B cell (primary cell): ENCODE measurements around the gene TCN1. TPM values are rescaled to one million over a fixed set of nuclear protein-coding genes. Genes with fewer than 3 reads are reported as not detected.
A peak's percentile ranks its signal among the peaks of the same experiment; 100 is the strongest.

Experiments used
- ATAC-seq: fragments of 200-7000 bp; cut with Tn5 transposase; one replicate; pipeline ENCODE4 v1.10.0; 2021; ENCODE audit warnings: low read depth, mild to moderate bottlenecking, moderate number of reproducible peaks, moderate library complexity
- CTCF ChIA-PET: fragments of 350-600 bp; sonication (Branson Sonifier 250); formaldehyde crosslinking; loops from one replicate; lab custom pipeline; 2021; ENCODE audit warnings: antibody characterized with exemption, inconsistent platforms; lab: Charles Lee
- POLR2A ChIA-PET: fragments of 350-600 bp; sonication (Branson Sonifier 250); formaldehyde crosslinking; loops from one replicate; lab custom pipeline; 2021; ENCODE audit warnings: antibody characterized with exemption; lab: Charles Lee
- DNase-seq: peaks from one replicate; pipeline ENCODE4 v3.0.0; 2013
- H2AFZ ChIP-seq: 2 replicates; pipeline ENCODE4 v1.6.1; 2012; ENCODE audit warnings: mild to moderate bottlenecking, low read depth, low read length; ENCODE audit not compliant: insufficient read depth, poor library complexity, severe bottlenecking
- H3K27ac ChIP-seq, 2 donors: 1 replicate in 1 of 2; 2 replicates in 1 of 2; pipeline ENCODE4 v1.5.1; 2012 to 2013; ENCODE audit warnings: low read length in 2 of 2, mild to moderate bottlenecking in 2 of 2, moderate library complexity in 1 of 2
- H3K27me3 ChIP-seq, 4 experiments: fragments of 200-600 bp in 1 of 4; sonication (generic) in 1 of 4; replicated peaks in 1 of 4; 1 replicate in 2 of 4; 2 replicates in 2 of 4; pipeline versions ENCODE4 v1.6.1 to v1.7.0; 2013 to 2016; ENCODE audit warnings: low read length in 3 of 4, mild to moderate bottlenecking in 2 of 4, mixed read lengths in 1 of 4, moderate library complexity in 1 of 4; ENCODE audit not compliant: insufficient read depth in 4 of 4, control insufficient read depth in 3 of 4; ENCODE audit errors: control extremely low read depth in 1 of 4
- H3K36me3 ChIP-seq, 2 experiments: replicated peaks in 1 of 2; 1 replicate in 1 of 2; 2 replicates in 1 of 2; pipeline versions ENCODE4 v1.6.1 to v1.7.1; 2013; ENCODE audit warnings: low read length in 1 of 2; ENCODE audit not compliant: insufficient read depth in 2 of 2, control insufficient read depth in 1 of 2; ENCODE audit errors: control extremely low read depth in 1 of 2, extremely low read depth in 1 of 2
- H3K4me1 ChIP-seq, 2 donors: fragments of 200-600 bp in 1 of 2; sonication (generic) in 1 of 2; 1 replicate in 1 of 2; 2 replicates in 1 of 2; pipeline versions ENCODE4 v1.5.1 to v1.6.1; 2013 to 2017; ENCODE audit warnings: low read length in 2 of 2; ENCODE audit not compliant: control insufficient read depth in 2 of 2, insufficient read depth in 2 of 2
- H3K4me2 ChIP-seq: replicated peaks from 2 replicates; pipeline ENCODE3; 2012; ENCODE audit warnings: mild to moderate bottlenecking, low read depth, low read length; ENCODE audit not compliant: poor library complexity, severe bottlenecking
- H3K4me3 ChIP-seq, 5 experiments: fragments of 200-600 bp in 1 of 5; sonication (generic) in 1 of 5; 1 replicate in 3 of 5; 2 replicates in 2 of 5; pipeline versions ENCODE4 v1.5.1 to v1.7.0; 2011 to 2016; ENCODE audit warnings: low read length in 4 of 5, mild to moderate bottlenecking in 4 of 5, low read depth in 2 of 5, control low read depth in 1 of 5, moderate library complexity in 1 of 5; ENCODE audit not compliant: insufficient read depth in 1 of 5; ENCODE audit errors: control extremely low read depth in 1 of 5, extremely low read depth in 1 of 5
- H3K79me2 ChIP-seq: fragments of 200-600 bp; sonication (generic); one replicate; pipeline ENCODE4 v1.6.0; 2016; ENCODE audit warnings: low read length; ENCODE audit not compliant: control insufficient read depth, insufficient read depth
- H3K9ac ChIP-seq: fragments of 200-600 bp; sonication (generic); 2 replicates; pipeline ENCODE4 v1.6.1; 2017; ENCODE audit warnings: mild to moderate bottlenecking, low read length, moderate library complexity
- H3K9me3 ChIP-seq, 3 donors: one replicate each; pipeline versions ENCODE4 v1.6.1 to v1.7.1; 2013; ENCODE audit warnings: low read length in 2 of 3; ENCODE audit not compliant: control insufficient read depth in 2 of 3, insufficient read depth in 1 of 3; ENCODE audit errors: control extremely low read depth in 1 of 3
- H4K20me1 ChIP-seq: 2 replicates; pipeline ENCODE4 v1.6.0; 2012; ENCODE audit warnings: mild to moderate bottlenecking, low read length; ENCODE audit not compliant: insufficient read depth, control insufficient read depth, poor library complexity, severe bottlenecking
- H3K27ac Mint-ChIP-seq: one replicate; pipeline ENCODE4 v1.8.0; 2021; ENCODE audit warnings: mixed read lengths
- H3K27me3 Mint-ChIP-seq: one replicate; pipeline ENCODE4 v1.8.0; 2021; ENCODE audit warnings: mixed read lengths
- H3K4me1 Mint-ChIP-seq: one replicate; pipeline ENCODE4 v1.8.0; 2021; ENCODE audit warnings: mixed read lengths
- H3K4me3 Mint-ChIP-seq: one replicate; pipeline ENCODE4 v1.8.0; 2021; ENCODE audit warnings: mixed read lengths
- H3K9me3 Mint-ChIP-seq: one replicate; pipeline ENCODE4 v1.8.0; 2022; ENCODE audit warnings: mixed read lengths; ENCODE audit not compliant: insufficient read depth
- EZH2 ChIP-seq: IDR thresholded peaks from 2 replicates; pipeline ENCODE4 v1.6.1; 2012; ENCODE audit warnings: borderline replicate concordance, low read depth, mild to moderate bottlenecking, moderate library complexity, low read length; ENCODE audit not compliant: insufficient read depth, poor library complexity, severe bottlenecking
- WGBS: methylation state at CpG from one replicate; pipeline ENCODE4 v1.1.5; 2013; ENCODE audit warnings: missing lambda C conversion rate; ENCODE audit not compliant: insufficient coverage; 5-methylcytosine and 5-hydroxymethylcytosine counted together
- intact Hi-C: fragments of 100-400 bp; cut with micrococcal nuclease; formaldehyde crosslinking; loops from one replicate; pipeline ENCODE4 v1.10.0; 2022
- polyA plus RNA-seq: library from polyadenylated mRNA; depleted of rRNA; stranded (reverse); fragments of >200 nt; gene quantifications from 2 replicates; pipeline ENCODE4 v1.2.3, GENCODE V29; 2012
- total RNA-seq, 2 donors: library from RNA; stranded (reverse); fragments of 120-200 nt in 1 of 2; gene quantifications; 1 replicate in 1 of 2; 2 replicates in 1 of 2; pipeline versions ENCODE4 v1.2.3 to v1.2.4, GENCODE V29; 2013 to 2022
- TF ChIP-seq, protein P1 (sequence below): fragments of 200-600 bp; IDR thresholded peaks from one replicate; pipeline ENCODE4 v1.8.0; 2022; ENCODE audit warnings: antibody characterized with exemption, mild to moderate bottlenecking

Gene TCN1
- total and polyA plus RNA-seq, 2 donors (not counting 1 experiment from before 2014, with no cell fraction given), result 0.15 TPM; not detected in 1

DNA sequence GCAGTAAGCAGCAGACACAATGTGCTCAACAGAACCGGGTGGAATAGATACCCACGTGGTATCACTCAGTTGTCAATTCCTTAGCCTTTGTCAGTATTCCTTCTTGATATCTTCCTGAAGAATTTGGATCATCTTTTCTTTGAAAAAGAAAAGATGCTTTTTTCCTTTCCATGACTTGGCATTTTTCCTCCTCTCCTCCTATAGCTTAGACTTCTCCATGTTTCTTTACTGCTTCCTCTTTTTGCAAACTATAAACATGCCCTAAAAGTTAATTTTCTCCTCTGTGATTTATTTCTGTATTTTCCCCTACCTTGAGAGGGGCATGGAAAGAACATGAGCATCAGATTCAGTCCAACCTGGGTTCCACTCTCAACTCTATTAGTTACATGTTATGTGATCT lies 32.7 kb downstream of the TCN1 start:
- Histone ChIP-seq H3K27me3 (no peaks in the 10 kb centered on the region), H3K9ac (no peak overlapping the region), H3K36me3 (no peaks in the 10 kb centered on the region), H3K4me3 (no peak overlapping the region), H2AFZ (no peak overlapping the region), H3K79me2 (no peaks in the 10 kb centered on the region), H3K9me3 (no peaks in the 10 kb centered on the region), H3K27ac (no peak overlapping the region), H3K4me1 (peaks cover 3 to 4% of the 10 kb centered on the region in 2 donors), H3K4me2 (no peak overlapping the region), H4K20me1 (no peaks in the 10 kb centered on the region)
- DNase-seq (no peak), ATAC-seq (no peak)
- POLR2A ChIA-PET, result no interaction called here
- WGBS, result no CpG with 5 or more reads among the region's 2 CpGs
- Mint-ChIP-seq H3K27ac (no peak overlapping the region), H3K4me3 (no peak overlapping the region), H3K4me1 (peaks cover 5% of the 10 kb centered on the region), H3K9me3 (no peaks in the 10 kb centered on the region), H3K27me3 (peaks cover 14% of the 10 kb centered on the region)
- intact Hi-C loops, result no loop called here
- no peak for TF ChIP-seq EZH2
- TF ChIP-seq, protein P1, sequence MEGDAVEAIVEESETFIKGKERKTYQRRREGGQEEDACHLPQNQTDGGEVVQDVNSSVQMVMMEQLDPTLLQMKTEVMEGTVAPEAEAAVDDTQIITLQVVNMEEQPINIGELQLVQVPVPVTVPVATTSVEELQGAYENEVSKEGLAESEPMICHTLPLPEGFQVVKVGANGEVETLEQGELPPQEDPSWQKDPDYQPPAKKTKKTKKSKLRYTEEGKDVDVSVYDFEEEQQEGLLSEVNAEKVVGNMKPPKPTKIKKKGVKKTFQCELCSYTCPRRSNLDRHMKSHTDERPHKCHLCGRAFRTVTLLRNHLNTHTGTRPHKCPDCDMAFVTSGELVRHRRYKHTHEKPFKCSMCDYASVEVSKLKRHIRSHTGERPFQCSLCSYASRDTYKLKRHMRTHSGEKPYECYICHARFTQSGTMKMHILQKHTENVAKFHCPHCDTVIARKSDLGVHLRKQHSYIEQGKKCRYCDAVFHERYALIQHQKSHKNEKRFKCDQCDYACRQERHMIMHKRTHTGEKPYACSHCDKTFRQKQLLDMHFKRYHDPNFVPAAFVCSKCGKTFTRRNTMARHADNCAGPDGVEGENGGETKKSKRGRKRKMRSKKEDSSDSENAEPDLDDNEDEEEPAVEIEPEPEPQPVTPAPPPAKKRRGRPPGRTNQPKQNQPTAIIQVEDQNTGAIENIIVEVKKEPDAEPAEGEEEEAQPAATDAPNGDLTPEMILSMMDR, result no peak
- CTCF ChIA-PET, result interaction anchor here (0.8 kb wide), 1 partner anchor 39 kb away, joined by 3 read pairs; no protein-coding TSS in a partner anchor

DNA sequence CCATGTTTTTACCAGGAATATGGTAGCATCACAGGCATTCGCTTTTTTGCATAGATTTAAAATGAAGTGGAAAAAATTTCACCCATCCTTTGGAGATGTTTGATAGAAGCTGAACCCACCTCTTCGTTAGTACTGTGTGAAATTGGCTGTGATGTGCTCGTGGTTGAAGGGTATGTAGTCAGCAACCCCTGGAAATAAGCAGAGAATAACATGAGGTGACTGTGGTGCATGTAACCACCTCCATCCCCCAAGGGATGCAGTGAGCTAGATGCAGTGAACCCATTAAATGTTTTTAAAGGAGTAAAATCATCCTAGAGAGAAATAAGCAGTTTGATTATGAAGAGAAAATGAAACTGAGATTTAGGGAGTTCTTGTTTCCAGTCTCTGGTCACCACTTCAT lies 36.9 kb downstream of the TCN1 start:
- TF ChIP-seq EZH2, result no peak
- TF ChIP-seq, protein P1, result no peak
- no peak for ATAC-seq
- Histone ChIP-seq H2AFZ (peak overlapping the region; percentile 48), H3K27me3 (no peaks in the 10 kb centered on the region), H3K9me3 (no peaks in the 10 kb centered on the region), H3K4me2 (no peak overlapping the region), H3K4me3 (no peak overlapping the region), H3K36me3 (no peaks in the 10 kb centered on the region), H4K20me1 (no peaks in the 10 kb centered on the region), H3K27ac (no peak overlapping the region), H3K4me1 (peaks cover 3 to 4% of the 10 kb centered on the region in 2 donors), H3K9ac (no peak overlapping the region), H3K79me2 (no peaks in the 10 kb centered on the region)
- WGBS, result no CpG with 5 or more reads among the region's 3 CpGs
- Mint-ChIP-seq H3K4me1 (peaks cover 5% of the 10 kb centered on the region), H3K27me3 (peaks cover 5% of the 10 kb centered on the region), H3K27ac (no peak overlapping the region), H3K9me3 (no peaks in the 10 kb centered on the region), H3K4me3 (no peak overlapping the region)
- ChIA-PET CTCF (interaction anchor here (0.5 to 0.6 kb wide), 2 partner anchors 80 to 363 kb away, joined by 3 read pairs; no protein-coding TSS in a partner anchor), POLR2A (no interaction called here)
- no peak for DNase-seq
- intact Hi-C loops, result loop anchor here (10.0 kb wide), 1 partner anchor 365 kb away; no protein-coding TSS in a partner anchor
